C4-2B (cell line): ENCODE data around the gene PTPRQ.

Experiments
- H3K27ac ChIP-seq: fragments of 450-650 bp; 2 replicates; pipeline ENCODE4 v1.5.1; 2017
- ZFX ChIP-seq: fragments of 450-650 bp; IDR thresholded peaks from 2 replicates; pipeline ENCODE4 v1.6.1; 2017
- TF ChIP-seq, protein P1 (sequence below): fragments of 450-650 bp; conservative IDR thresholded peaks from 2 replicates; pipeline ENCODE4 v1.5.1; 2017; ENCODE audit warnings: mild to moderate bottlenecking

The PTPRQ gene

DNA sequence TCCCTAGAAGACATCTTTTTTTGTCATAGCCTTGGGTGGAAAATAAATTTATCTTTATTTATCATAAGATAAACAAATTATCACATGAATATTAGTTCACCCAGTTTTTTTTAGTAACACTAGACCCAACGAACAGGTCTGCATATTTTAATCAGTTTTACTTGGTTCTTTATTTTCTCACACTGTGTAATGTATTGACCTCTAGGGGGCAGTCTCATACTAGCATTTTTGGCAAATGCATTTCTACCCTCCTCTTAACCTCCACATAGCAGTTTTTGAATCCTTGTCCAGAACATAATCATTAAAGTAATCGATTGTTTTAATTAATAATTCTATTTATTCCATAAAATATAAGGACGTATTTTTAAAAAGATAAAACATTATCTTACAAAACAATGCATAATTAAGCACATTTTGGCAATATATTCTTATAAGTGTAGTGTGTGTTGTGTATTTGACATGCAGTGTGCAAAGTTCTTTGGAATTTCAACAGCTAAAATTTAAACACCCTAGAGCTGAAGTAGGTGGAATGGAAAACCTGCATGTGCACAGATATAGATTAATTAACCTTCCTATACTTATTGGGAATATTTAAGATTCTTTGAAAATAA is 31.6 kb upstream of the PTPRQ start:
- TF ChIP-seq ZFX: no peak
- TF ChIP-seq, protein P1, sequence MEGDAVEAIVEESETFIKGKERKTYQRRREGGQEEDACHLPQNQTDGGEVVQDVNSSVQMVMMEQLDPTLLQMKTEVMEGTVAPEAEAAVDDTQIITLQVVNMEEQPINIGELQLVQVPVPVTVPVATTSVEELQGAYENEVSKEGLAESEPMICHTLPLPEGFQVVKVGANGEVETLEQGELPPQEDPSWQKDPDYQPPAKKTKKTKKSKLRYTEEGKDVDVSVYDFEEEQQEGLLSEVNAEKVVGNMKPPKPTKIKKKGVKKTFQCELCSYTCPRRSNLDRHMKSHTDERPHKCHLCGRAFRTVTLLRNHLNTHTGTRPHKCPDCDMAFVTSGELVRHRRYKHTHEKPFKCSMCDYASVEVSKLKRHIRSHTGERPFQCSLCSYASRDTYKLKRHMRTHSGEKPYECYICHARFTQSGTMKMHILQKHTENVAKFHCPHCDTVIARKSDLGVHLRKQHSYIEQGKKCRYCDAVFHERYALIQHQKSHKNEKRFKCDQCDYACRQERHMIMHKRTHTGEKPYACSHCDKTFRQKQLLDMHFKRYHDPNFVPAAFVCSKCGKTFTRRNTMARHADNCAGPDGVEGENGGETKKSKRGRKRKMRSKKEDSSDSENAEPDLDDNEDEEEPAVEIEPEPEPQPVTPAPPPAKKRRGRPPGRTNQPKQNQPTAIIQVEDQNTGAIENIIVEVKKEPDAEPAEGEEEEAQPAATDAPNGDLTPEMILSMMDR: peak; percentile 81
- H3K27ac ChIP-seq: no peak overlapping the region

DNA sequence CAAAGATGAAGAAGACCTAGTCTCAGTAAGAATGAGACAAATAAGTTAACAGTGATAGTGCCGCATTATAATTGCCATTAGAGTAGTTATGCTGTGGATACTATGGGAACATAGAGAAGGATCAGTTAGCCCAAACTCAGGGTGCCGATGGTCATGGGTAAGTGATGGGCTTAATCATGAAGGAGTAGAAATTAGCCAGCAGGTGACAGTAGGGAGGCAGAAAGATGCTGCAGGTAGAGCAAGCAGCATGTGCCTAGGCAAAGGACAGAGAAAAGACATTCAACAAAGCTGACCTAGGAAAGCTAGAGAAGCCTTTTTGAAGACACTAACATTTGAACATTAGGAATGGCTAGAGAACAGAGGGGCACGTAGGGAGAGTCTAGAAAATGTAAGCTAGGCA is 30.6 kb upstream of the PTPRQ start:
- H3K27ac ChIP-seq: no peak overlapping the region; the same call in 1 of the 2 replicates
- no peak for TF ChIP-seq ZFX
- TF ChIP-seq, protein P1: peak; percentile 57

DNA sequence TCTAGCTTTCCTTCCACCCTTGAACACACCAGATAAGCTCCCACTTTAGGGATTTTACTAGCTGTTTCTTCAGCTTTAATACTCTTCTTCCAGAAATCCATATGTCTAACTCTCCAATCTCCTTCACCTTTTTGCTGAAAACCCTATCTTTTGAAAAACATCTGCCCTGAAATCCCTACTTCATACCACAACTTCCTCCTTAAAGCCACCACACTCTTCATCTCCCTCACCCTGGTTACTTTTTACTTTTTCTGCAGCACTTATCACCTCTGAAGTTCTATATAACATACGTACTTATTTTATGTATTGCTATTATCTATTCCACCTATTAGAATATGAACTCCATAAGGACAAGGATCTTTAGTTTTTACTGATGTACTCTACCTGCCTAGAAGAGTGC is 28.6 kb upstream of the PTPRQ start:
- H3K27ac ChIP-seq: no peak overlapping the region
- no peak for TF ChIP-seq ZFX
- TF ChIP-seq, protein P1: no peak

DNA sequence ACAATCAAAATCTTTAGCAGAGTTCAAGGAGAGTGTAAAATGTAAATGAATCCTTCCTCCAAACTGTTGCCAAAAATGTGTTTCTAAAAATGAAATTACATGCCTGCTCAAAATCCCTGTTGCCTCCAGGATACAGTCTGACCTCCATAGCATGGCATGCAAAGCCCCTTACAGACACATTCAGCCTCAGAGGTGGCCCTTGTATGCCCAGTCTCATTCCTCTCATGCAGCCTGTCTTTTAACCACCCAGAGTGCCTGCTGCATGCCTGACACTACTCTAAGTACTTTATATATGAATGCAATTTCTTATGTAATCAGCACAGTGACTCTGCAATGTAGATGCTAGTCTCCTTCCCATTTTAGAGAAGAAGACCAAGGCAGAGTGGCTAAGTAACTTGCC is 24.4 kb upstream of the PTPRQ start:
- H3K27ac ChIP-seq: no peak overlapping the region
- no peak for TF ChIP-seq ZFX
- TF ChIP-seq, protein P1: no peak

DNA sequence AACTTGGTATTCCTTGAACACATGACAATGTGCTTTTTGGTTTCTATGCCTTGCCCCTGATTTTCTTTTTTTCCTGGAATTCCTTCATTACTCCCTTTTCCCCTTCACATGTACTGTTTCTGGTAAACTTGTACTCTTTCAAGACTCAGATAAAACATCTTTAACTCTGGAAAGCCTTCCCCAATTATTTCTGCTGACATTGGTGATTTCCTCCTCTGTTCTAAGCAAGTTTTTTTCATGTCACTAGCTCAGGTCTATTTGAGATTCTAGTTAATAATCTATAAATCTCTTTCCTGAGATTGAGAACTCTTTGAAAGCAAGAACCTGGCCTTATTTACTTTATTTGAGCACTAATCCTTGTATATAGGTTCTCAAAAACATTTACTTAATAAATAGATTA is 24.0 kb upstream of the PTPRQ start:
- no peak overlapping the region for H3K27ac ChIP-seq
- TF ChIP-seq, protein P1: no peak
- no peak for TF ChIP-seq ZFX

DNA sequence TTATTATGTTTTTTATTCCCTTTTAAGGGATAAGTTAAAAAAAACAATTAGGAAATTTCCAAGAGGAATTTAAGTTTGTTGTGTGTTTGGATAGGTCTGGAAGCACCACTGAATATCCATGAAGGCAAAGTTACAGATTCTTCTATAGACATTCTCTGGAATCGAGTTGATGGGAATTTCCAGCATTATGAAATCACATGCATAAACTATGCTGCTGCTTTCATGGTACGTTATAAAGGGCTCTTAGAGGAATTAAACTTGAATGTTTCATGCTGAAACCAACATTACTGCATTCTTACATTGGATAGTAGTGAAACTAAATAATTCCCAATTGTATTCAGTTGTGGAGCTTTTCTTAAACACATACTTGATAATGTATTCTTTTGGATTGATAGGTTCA is 21.5 kb upstream of the PTPRQ start:
- no peak overlapping the region for H3K27ac ChIP-seq
- TF ChIP-seq, protein P1: no peak
- no peak for TF ChIP-seq ZFX

DNA sequence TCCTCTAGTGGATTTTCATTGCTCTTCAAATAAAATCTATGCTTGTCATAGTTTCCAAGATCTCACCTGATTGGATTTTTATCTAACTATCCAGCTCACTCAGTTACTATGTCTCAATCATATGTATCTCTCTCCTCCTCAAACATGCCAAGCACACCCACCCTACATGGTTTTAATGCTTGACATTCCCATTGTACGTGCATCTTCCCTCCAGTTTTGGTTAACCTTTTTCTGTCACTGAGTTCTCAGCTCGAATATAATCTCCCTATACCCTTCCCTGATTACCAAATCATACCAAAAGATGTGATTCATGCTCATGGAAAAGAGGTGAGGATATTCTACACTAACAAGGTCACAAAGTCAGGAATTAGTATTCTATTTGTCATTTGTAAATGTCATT is 12.0 kb upstream of the PTPRQ start:
- no peak for TF ChIP-seq ZFX
- TF ChIP-seq, protein P1: no peak
- H3K27ac ChIP-seq: no peak overlapping the region
